ENCODE data around the gene NAV2.
A peak's percentile ranks its signal among the peaks of the same experiment; 100 is the strongest.

NAV2 gene

DNA sequence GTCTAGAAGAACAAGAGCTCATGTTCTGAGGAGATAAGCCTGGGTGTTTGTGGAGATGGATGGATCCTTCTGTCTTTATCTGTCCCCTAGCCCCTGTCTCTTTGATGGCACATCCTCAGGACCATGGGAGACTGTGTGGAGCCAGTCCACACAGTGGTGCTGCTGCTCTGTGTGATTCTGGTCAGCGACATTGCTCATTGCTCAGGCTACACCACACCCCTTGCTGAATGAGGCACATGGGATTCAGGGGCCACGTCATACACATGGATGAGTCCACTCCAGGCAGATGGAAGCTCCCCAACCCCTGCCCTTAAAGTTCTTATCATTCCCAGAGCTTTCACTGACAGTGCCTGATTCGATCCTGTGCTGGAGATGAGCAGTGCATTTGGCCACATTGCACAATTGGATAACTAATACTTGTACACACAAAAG lies 222.2 kb downstream of the NAV2 start:
- in situ Hi-C loops (cut with MboI; ENCODE audit: low pct_unique_long_range_greater_than_20kb, low sequenced_read_pairs, unreplicated experiment): no loop called here
- DNase-seq (ENCODE audit: low spot score): no peak
- TF ChIP-seq, protein P1, sequence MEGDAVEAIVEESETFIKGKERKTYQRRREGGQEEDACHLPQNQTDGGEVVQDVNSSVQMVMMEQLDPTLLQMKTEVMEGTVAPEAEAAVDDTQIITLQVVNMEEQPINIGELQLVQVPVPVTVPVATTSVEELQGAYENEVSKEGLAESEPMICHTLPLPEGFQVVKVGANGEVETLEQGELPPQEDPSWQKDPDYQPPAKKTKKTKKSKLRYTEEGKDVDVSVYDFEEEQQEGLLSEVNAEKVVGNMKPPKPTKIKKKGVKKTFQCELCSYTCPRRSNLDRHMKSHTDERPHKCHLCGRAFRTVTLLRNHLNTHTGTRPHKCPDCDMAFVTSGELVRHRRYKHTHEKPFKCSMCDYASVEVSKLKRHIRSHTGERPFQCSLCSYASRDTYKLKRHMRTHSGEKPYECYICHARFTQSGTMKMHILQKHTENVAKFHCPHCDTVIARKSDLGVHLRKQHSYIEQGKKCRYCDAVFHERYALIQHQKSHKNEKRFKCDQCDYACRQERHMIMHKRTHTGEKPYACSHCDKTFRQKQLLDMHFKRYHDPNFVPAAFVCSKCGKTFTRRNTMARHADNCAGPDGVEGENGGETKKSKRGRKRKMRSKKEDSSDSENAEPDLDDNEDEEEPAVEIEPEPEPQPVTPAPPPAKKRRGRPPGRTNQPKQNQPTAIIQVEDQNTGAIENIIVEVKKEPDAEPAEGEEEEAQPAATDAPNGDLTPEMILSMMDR (IDR thresholded peaks at IDR 0.05; ENCODE audit: extremely low read depth, insufficient read depth, missing control alignments): no peak

DNA sequence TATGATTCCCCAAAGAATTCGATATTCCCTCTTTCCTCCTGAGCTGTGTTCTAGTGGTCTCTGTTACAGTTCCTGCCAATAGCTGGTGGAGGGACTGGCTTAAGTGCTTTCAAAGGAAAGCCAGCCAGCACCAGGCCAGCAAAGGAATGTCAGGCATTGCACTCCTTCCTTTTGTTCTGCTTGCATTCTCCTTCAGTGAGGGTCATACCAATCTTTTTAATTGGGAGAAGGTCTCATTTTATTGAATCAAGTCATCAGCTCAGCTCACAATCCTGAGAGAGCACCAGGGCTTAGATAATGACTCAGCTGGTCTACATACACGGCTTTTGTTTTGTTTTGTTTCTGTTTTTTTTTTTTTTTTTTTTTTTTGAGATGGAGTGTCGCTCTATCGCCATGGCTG lies 222.9 kb downstream of the NAV2 start:
- TF ChIP-seq, protein P1 (IDR thresholded peaks at IDR 0.05; ENCODE audit: extremely low read depth, insufficient read depth, missing control alignments): no peak
- DNase-seq (ENCODE audit: low spot score): no peak
- in situ Hi-C loops (cut with MboI; ENCODE audit: low pct_unique_long_range_greater_than_20kb, low sequenced_read_pairs, unreplicated experiment): no loop called here

DNA sequence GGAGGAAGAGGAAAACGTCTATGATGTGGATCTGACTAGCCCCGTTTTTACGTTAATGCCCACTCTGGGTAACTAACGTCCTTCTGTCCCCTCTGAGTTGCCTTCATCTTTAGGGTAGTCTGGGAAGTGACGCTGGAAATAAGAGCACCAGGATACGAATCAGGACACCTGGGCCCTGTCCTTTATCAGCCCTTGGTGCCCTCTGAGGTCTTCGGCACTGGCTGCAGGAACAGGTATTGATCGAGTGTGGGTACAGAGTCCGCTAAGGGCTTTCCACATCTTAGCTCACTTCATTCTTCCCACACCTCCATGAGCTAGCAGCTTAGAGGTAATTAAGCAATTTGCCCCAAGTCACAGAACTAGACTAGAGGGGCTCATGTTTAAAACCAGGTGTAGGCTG lies 223.8 kb downstream of the NAV2 start:
- DNase-seq (ENCODE audit: low spot score): no peak
- in situ Hi-C loops (cut with MboI; ENCODE audit: low pct_unique_long_range_greater_than_20kb, low sequenced_read_pairs, unreplicated experiment): no loop called here
- TF ChIP-seq, protein P1 (IDR thresholded peaks at IDR 0.05; ENCODE audit: extremely low read depth, insufficient read depth, missing control alignments): no peak

DNA sequence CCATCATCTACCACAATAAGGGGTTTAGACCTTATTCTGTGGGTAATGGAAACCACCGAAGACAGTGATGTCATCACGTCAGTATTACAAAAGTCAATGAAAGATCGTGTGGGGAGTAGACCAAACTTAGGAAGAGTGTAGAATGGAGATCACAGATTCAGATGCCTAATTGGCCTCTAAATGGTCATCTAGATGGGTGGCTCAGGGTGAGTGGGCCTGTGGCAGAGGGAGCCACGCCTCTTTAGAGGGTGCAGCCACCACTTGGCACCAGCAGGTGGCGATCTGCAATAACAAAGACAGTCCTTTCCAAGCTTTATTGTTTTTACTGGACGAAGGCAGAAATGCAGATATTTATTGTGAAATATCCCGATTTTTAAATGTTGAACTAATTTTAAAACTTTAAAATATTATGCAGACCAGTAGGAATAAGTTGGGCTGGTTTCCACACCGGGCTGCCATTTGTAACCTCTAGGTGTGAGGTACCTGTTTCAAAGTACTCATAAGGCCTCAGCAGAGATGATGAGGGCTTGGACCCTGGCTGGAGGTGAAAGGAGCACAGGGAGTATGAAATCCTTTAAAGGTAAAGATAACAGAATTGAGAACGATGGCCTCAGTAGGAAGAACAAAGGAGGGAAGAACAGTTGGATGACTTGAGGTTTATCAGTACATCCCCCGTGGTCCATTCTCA lies 225.7 kb downstream of the NAV2 start:
- in situ Hi-C loops (cut with MboI; ENCODE audit: low pct_unique_long_range_greater_than_20kb, low sequenced_read_pairs, unreplicated experiment): no loop called here
- DNase-seq (ENCODE audit: low spot score): peak; percentile 66

DNA sequence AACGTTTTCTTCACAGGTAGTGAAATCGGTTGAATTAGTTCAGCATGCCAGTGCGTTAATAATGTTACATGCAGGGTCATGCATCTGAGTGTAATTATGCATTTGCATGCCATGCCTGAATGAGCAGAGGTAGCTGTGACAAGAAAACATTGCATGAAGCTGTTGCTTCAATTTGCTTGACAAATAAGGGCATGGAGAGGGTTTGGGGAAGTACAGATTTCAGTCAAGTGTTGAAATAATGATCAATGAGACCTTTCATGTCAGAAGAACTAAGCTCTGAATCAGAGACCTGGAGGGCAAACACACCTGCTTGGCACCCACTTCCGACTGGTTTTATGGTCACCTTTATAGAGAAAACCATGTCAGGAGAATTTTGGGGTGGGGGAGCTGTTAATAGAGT lies 226.2 kb downstream of the NAV2 start:
- peak; percentile 27 for DNase-seq (ENCODE audit: low spot score)
- in situ Hi-C loops (cut with MboI; ENCODE audit: low pct_unique_long_range_greater_than_20kb, low sequenced_read_pairs, unreplicated experiment): no loop called here
- TF ChIP-seq, protein P1 (IDR thresholded peaks at IDR 0.05; ENCODE audit: extremely low read depth, insufficient read depth, missing control alignments): no peak

More for the DNA sequence above, 225.7 kb downstream of the NAV2 start:
- TF ChIP-seq, protein P1 (IDR thresholded peaks at IDR 0.05; ENCODE audit: extremely low read depth, insufficient read depth, missing control alignments): peak; percentile 80

DNA sequence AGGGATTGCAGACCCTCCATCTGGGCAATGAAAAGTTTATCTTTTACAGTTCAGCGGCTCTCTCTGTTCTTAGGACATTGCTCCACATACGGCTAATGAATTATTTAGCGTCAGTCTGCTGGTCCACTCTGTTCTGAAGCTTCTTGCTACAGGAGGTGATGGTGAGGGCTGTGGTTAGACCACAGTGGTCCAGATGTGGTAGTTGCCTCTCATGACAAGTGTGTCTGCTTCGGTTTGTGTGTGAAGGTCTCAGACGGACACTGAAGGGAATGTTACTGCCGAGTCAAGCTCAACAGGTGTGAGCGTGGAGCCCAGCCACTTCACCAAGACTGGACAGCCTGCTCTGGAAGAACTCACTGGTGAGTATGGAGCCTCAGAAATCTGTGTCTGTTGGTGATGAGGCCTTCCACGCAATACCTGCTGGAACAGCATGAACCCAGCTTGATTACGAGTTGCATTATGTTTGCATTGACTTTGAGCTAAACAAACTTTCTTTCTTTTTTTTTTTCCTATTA lies 226.8 kb downstream of the NAV2 start:
- TF ChIP-seq, protein P1 (IDR thresholded peaks at IDR 0.05; ENCODE audit: extremely low read depth, insufficient read depth, missing control alignments): no peak
- no peak for DNase-seq (ENCODE audit: low spot score)
- in situ Hi-C loops (cut with MboI; ENCODE audit: low pct_unique_long_range_greater_than_20kb, low sequenced_read_pairs, unreplicated experiment): no loop called here

All from GM13977 (cell line).